Fibroblast of pulmonary artery (primary cell): ENCODE results near the gene RBMS1.

ENCODE experiments used
- DNase-seq: peaks from one replicate; pipeline ENCODE4 v3.0.0-alpha.2; 2010; ENCODE audit warnings: low read depth
- H3K4me3 ChIP-seq: replicated peaks from 2 replicates; pipeline ENCODE4 v1.5.1; 2011; ENCODE audit warnings: low read depth, mild to moderate bottlenecking, control low read depth, low read length, moderate library complexity
- CTCF ChIP-seq: IDR thresholded peaks from 2 replicates; pipeline ENCODE4 v1.5.1; 2011; ENCODE audit warnings: mild to moderate bottlenecking, control low read depth, low read length, inconsistent platforms; ENCODE audit errors: missing control alignments

RBMS1 gene

GRCh38 chr2:160292225-160292624, 201.4 kb downstream of the RBMS1 start:
- TF ChIP-seq CTCF: peak; percentile 38
- DNase-seq: peak; percentile 66
- no peak overlapping the region for H3K4me3 ChIP-seq

- H3K4me3 ChIP-seq: no peak overlapping the region
- DNase-seq: no peak
- peak; percentile 26 for TF ChIP-seq CTCF
Observed at GRCh38 chr2:160291382-160291781, 202.2 kb downstream of the RBMS1 start.

GRCh38 chr2:160290598-160290997, 203.0 kb downstream of the RBMS1 start:
- no peak for DNase-seq
- H3K4me3 ChIP-seq: no peak overlapping the region
- TF ChIP-seq CTCF: no peak

- no peak for TF ChIP-seq CTCF
- H3K4me3 ChIP-seq: no peak overlapping the region
- no peak for DNase-seq
Observed at GRCh38 chr2:160289831-160290230, 203.8 kb downstream of the RBMS1 start.

- DNase-seq: no peak
- TF ChIP-seq CTCF: no peak
- no peak overlapping the region for H3K4me3 ChIP-seq
Observed at GRCh38 chr2:160289126-160289525, 204.5 kb downstream of the RBMS1 start.

GRCh38 chr2:160288324-160288723, 205.3 kb downstream of the RBMS1 start:
- TF ChIP-seq CTCF: no peak
- DNase-seq: no peak
- no peak overlapping the region for H3K4me3 ChIP-seq

GRCh38 chr2:160287476-160287875, 206.1 kb downstream of the RBMS1 start:
- TF ChIP-seq CTCF: no peak
- DNase-seq: no peak

More at GRCh38 chr2:160287476-160287875, 206.1 kb downstream of the RBMS1 start:
- H3K4me3 ChIP-seq: no peak overlapping the region
